NCI-H1417 treated with DMSO at 0.1 percent for 48 hours (cell line): ENCODE measurements around the gene LCN6.
A peak's percentile ranks its signal among the peaks of the same experiment; 100 is the strongest.
"Not testable (repeated sequence)": the region's sequence is repeated elsewhere in the genome, so short reads cannot be mapped to it uniquely, and the experiment has no call there.

Experiments used
- DNase-seq: peaks from one replicate; lab custom pipeline; 2025; lab: John Stamatoyannopoulos, UW

The LCN6 gene

GRCh38 chr9:136782452-136782851 is 34.1 kb upstream of the LCN6 start:
- DNase-seq: no peak

GRCh38 chr9:136779808-136780207 is 31.5 kb upstream of the LCN6 start:
- no peak for DNase-seq

- no peak for DNase-seq
Measured at GRCh38 chr9:136777359-136777758, 29.0 kb upstream of the LCN6 start.

- no peak for DNase-seq
Measured at GRCh38 chr9:136776947-136777346, 28.6 kb upstream of the LCN6 start.

- no peak for DNase-seq
Measured at GRCh38 chr9:136775191-136775590, 26.9 kb upstream of the LCN6 start.

GRCh38 chr9:136774416-136775045 is 26.2 kb upstream of the LCN6 start:
- DNase-seq: no peak

- no peak for DNase-seq
Measured at GRCh38 chr9:136773386-136774044, 25.2 kb upstream of the LCN6 start.

GRCh38 chr9:136771907-136772415 is 23.6 kb upstream of the LCN6 start:
- no peak for DNase-seq

- DNase-seq: no peak
Measured at GRCh38 chr9:136769710-136770191, 21.4 kb upstream of the LCN6 start.

- DNase-seq: peak; percentile 51
Measured at GRCh38 chr9:136766410-136767120, 18.2 kb upstream of the LCN6 start.

GRCh38 chr9:136765745-136766409 is 17.6 kb upstream of the LCN6 start:
- DNase-seq: not testable (repeated sequence)

- no peak for DNase-seq
Measured at GRCh38 chr9:136765041-136765440, 16.7 kb upstream of the LCN6 start.

GRCh38 chr9:136764301-136764891 is 16.1 kb upstream of the LCN6 start, which contains the start of gene LCN15:
LCN15 (minus strand) TSS chr9:136764518; CDS start chr9:136764488, 30 bp downstream.
- DNase-seq: peak; percentile 68

GRCh38 chr9:136763649-136764035 is 15.3 kb upstream of the LCN6 start:
- no peak for DNase-seq

- no peak for DNase-seq
Measured at GRCh38 chr9:136762915-136763648, 14.8 kb upstream of the LCN6 start.

- no peak for DNase-seq
Measured at GRCh38 chr9:136762221-136762691, 13.9 kb upstream of the LCN6 start.

GRCh38 chr9:136761545-136761981 is 13.2 kb upstream of the LCN6 start:
- DNase-seq: no peak

- not testable (repeated sequence) for DNase-seq
Measured at GRCh38 chr9:136760834-136761544, 12.7 kb upstream of the LCN6 start.

- DNase-seq: no peak
Measured at GRCh38 chr9:136760424-136760823, 12.1 kb upstream of the LCN6 start.
